CD4-positive, alpha-beta T cell treated with Interleukin-1 beta for 1 hour (primary cell): ENCODE measurements around the gene PPM1K.

ENCODE experiments used
- DNase-seq, 2 donors: peaks; one replicate each; pipeline ENCODE4 v3.0.0-alpha.2; 2020 to 2022

The PPM1K gene

DNA sequence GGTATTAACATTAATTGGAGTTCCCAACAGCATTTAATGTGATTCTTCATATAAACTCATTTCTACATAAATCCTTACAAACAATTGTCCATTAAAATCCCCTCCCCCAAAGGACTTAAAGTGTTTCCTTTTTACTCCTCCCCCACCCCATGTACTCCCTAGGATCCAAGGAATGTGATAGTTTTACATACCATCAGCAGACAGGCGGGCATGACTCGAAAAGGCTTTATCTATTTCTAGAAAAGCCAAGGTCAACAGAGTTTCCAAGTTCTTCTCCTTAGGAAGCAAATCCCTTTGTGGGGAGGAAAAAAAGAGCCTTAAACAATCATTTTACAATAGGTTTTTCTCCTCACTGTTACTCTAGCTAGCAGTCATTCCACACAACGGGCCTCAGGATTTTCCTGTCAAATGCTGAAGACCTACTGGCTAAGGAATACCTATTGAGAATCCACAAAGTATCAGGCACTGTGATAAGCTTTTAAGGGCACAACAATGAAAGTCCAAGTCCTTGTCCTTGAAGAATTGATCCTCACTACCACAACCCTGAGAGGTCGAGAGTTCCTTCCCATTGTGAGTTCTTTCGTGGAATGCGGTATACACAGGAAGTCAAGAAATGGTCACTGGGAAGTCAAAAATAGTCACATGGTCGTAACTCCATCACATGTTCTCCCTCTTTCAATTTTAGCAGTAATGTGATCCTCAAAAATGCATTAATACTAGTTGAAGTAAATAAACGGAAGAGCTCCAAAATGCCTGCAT lies 7.2 kb downstream of the PPM1K start:
- no peak for DNase-seq

DNA sequence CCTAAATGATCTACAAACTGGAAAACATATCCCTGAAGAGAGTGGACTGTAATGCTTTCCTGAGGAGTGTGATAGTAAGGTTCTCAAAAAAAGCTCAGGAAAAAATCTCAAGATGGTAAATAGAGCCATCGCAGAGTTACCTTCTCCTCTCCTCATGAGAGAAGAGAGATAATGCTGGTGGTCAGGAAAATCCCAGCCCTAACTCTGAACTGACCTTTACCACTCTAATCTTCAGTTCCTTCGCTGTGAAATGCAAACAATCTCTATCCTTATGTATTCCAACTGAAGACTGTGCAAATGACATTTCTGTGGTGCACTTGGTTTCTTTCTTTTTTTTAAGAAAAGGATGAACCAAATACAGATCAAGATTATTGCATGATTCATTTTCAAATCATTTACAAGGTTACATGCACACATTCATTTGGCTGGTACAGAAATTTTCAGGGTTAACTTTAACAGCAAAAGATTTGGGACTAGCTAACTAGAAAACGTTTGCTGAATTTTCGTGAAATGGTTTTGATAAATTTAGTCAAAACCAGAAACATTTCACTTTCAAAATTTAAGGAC lies 8.3 kb downstream of the PPM1K start:
- no peak for DNase-seq

DNA sequence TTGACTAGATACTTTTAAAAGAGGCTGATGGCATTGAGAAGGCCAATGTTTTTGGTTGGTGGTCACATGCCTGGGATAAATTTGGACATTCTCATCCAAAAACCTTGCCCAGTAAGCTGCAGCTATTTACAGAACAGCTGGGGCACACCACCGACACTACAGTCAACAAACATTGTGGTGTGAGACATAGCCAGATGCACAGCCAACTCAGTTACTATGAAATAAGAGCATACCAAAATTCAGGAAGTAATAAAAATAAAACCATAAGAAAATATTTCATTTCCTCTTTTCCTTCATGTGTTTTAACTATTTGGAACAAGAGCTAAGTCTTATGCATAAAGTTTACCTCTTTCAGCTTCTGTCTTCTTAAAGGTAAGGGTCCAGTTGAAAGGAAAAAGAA lies 8.8 kb downstream of the PPM1K start:
- peak in 1 of 2 donors; percentile 11 for DNase-seq

DNA sequence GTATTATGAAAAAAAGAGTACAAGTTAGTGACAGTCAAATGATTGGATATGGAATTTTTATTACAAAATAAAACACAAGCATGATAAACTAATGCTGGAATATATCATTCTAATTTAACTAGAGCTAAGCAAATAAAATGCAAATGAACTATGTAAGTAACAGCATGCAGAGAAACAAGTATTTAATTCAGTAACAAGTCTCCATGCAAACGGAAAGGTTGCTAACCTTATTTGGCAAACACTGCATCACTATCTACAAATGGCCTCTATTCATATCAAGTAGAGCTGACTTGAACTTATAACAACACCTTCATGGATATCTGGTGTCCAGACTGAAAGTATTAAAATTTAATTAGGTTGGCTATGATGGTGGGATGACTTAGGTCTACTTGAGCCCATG lies 15.4 kb downstream of the PPM1K start:
- no peak for DNase-seq

DNA sequence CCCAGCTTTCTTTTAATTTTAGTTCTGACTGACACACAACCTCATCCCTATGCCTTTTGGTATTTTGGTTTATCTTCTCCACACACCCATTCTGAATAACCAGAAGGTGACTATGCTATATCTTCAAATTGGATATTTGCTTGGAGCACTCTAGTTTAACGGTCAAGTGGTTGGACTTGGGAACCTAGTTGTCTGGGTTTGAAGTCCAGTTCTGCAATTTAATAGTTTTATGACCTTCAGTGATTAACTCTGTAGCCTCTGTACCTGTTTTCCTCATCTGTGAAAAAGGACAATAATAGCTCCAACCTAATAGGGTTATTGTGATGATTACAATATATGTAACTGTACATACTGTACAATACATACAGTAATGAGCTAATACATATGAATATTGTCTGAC lies 20.0 kb downstream of the PPM1K start:
- DNase-seq = no peak

DNA sequence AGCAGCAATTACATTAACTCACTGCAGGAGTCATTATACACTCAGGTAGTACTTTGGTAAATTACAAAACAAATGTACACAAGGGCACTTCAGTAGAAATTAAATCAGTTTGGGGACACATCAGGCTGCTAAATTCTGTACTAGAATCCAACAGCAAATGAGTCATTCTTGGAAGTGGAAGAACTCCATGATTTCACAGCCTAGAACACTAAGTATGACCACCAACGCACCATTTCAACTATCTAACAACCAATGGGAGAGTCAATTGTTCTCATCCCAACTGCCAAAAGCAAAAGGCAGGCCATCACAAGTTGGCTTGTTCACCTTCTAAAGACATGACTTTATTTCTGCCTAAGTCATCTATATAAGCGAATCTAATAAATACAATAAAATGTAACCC lies 26.6 kb downstream of the PPM1K start:
- DNase-seq = no peak

DNA sequence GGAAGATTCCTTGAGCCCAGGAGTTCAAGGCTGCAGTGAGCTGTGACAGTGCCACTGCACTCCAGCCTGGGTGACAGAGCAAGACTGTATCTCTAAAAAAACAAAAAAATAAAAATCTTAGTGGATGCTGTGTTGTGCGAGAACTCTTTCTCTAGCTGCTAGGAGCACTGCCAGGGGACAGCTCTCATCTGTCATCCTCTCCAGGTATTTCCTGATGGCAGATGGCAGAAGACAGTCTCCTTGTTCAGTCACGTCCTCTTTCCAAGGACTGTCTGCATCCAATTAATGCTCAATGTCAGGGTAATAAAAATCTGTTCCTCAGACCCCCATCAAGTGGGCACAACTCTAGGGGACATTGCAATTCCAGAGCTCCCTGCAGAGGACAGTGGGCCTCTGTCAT lies 29.2 kb downstream of the PPM1K start:
- DNase-seq = no peak

DNA sequence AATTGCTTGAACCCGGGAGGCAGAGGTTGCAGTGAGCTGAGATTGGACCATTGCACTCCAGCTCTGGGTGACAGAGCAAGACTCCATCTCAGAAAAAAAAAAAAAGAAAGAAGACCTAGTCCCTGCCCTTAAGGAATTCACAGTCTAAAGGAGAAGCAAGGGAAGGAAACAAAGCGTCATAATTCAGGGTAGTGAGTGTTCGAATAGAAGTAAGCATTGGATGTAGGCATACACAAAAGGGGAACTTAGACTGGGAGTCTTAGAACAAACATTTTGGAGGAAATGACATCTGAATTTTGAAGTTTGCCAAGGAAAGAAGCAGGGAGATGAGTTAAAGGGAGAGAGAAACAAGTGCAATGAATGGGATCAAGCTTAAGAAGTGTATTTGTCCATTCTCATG lies 32.4 kb downstream of the PPM1K start:
- no peak for DNase-seq

DNA sequence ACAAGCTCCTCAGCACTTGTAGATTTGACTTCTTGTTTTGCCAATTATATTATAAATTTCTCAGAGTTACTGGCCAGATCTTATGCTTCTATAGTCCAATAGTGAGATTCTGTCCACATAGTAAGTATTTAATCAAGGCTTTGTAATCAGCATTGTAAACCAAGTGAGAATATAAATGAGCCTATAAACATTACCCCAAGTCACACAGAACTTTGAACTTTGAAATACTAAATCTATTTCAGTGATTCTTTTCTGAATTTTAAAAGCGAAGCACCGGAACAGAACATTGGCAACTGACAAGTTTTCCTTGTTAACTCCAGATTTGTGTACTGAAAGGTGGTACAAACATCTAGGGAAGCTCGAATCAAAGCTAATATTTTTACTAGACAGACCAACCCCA lies 37.2 kb downstream of the PPM1K start:
- no peak for DNase-seq

DNA sequence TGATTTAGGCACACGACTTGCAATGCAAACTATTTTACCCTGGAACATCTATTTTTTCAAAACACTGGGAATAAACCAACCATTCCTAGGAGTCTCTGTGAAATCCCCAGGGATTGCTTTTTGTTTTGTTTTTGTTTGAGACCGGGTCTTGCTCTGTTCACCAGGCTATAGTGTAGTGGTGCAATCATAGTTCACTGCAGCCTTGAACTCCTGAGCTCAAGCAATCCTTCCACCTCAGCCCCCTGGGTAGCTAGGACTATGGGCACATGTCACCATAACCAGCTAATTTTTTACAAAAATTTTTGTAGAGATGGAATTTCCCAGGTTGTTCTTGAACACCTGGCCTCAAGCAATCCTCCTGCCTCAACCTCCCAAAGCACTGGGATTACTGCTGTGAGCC lies 37.8 kb downstream of the PPM1K start:
- DNase-seq = no peak

DNA sequence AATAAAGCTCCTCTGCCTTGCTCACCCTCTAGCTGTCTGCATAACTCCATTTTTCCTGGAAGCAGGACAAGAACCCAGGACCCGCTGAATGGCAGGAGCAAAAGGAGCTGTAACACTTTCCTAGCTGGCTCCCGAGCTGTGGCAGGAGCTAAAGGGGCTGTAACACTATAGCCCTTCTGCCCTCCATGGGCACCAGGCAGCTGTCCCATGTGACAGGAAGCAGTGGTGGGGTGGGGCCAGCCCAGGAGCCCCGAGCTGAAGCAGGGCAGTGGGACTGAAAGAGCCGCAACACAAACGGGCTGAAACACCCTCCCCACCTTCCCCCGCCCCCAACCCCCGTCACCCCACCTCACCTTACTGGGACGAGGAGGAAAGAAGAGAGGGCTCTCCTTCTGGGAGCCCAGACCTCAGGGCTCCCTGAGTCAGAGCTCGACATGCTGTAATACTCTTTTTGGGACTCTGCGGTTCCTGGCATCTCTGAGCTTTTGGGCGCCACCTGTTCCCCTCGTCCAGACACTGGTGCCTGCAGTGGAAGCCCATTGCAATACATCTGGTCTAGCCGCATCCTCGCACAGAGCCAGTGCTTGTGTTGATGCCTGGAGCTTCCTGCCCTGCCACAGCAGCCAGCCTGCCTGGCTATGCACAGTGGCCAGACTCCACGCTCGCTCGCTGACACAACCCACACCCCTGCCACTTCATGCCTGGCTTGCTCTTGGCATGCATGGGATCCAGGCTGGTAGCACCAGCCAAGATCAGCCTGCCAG lies 39.4 kb downstream of the PPM1K start:
- peak in 1 of 2 donors; percentile 22 for DNase-seq

DNA sequence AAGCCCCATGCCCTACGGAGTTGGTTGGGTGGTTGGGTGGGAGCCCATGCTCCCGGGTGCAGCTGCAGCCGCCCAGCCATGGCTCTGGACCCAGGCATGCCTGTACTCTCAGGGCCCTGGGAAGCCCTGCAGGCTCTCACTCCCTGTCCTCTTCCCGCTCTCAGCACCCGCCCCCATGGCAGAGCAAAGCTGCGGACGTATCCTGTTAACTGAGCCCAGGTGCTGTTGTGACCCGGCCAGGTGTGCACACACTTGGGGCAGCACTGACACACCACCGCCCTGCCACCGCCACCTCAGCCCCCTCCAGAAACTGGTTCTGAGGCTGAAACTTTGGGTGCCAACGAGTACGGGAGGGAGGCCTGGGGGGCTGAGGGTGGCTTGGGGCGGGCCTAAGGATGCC lies 40.3 kb downstream of the PPM1K start:
- DNase-seq = no peak

DNA sequence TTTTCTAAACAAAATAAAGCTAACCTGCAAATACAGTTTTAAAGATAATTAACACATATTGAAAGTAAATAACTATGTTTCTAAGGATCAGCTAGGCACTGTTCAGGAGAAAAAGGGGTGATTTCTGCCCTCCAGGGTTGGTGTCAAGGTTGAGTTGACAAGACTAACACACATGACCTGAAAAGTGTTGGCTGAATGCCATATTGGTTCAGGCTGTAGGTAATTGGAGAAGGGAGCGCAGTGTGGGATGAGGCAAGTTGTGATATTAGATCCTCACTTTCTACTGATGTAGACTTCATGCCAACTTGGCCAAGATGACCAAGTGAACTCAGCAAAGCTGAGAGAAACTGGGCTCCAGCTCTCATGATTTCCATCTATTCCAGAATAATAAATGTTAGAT lies 42.2 kb downstream of the PPM1K start:
- no peak for DNase-seq

DNA sequence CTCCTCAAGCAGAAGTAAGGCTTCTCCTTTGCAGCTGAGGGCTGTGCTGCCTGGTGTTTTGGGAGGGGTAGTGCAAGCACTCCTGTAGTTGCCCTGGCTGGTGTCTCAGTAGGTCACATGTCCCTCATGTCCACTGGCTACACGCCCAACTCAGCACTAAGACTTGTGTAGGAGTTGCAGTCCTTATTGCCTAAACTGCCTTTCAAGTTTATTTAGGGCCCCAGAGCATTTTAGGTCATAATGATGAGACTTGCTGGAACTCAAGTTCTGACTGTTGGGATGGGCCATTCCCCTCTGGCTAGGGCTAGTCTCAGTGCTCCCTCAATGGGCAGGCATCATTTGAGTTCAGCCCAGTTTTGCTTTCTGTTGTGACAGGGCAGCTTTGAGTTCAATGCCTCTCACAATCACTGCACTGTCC lies 44.1 kb downstream of the PPM1K start:
- DNase-seq = no peak

DNA sequence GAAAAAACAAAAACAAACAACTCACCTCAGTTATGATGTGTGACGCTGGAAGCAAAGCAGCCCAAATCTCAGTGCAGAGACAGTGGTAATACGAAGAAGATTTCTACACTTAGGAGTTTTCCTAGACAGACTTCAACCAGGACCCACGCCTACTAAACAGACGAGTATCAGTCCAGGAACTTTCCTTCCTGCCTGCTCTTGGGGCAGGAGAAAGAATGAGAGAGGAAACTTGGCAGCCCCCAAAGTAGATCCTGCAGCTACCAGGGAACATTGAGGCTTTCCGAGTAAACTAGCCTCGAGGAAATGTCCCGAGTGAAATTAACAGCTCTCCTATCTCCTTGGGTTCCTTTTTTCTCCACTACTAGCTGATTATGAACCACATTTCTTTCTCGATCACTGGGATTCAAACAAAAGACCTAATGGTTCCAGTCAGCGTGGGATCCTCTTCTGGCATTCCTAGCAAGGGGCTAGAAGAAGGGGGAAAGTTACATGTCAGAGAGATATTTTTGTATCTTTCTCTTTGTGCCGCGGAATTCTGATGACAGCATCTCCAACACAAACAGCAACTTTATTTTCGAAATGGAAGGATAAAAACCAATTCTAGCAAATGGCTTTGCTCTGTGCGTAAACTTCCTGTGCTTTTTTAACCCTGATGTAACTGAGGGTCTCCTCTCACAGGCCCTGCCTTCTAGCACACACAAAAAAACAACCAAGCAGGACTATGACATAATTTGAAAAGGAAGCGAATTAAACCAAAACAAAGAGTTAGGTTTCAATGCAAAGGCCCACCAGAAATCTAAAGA lies 53.2 kb downstream of the PPM1K start:
- DNase-seq = no peak

DNA sequence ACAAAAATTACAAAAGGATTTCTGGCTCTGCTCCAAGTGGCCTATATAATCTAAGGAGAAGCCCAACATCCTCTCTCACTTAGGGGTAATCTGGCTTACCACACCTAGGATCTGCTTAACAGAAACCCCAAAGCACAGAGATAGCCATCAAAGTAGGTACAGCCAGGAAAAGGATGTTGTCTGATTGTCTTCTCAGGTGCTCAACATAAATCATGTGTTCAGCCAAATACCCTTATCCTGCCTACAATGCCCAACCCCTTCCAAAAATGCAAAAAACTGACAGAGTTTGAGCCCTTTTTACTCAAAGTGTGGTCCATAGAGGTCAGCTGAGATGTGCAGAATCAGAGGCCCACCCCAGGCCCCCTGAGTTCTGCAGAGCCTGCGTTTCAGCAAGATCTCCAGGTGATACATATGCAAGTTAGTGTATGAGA lies 53.9 kb downstream of the PPM1K start:
- DNase-seq = no peak

DNA sequence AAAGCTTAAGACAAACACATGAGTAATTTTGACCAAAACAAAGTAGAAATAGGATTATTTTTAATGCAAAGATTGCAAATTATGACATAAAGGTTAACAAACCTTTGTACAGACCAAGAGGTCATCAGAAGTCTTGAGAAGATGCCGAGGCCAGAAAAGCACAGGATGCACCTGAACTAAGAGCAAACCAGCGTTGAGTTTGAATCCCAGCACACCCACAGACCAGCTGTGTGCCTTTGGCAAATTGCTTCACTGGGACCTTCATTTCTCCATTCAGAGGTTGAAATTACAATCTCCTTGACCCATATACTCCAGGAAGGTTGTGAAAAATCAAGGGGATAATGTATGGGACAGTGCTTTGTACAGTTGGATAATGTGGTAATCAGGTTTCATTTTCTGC lies 56.6 kb downstream of the PPM1K start:
- no peak for DNase-seq

DNA sequence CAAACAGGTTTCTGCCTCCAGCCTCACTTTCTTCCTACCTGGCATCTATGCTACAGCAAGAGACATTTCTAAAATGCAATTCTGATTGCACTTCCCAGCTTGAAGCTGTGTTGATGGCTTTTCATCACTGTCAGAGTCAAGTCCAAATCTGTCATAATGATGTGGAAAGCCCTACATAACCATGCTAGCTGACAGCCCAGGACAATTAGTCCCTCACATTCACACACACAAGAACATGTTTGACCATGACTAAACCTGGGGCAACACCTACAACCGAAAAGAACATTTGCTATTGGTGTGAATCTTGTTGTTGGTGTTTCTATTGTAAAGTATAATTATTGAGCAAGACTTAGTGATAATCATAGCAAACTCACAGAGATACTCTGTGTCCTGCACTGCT lies 58.2 kb downstream of the PPM1K start:
- no peak for DNase-seq

DNA sequence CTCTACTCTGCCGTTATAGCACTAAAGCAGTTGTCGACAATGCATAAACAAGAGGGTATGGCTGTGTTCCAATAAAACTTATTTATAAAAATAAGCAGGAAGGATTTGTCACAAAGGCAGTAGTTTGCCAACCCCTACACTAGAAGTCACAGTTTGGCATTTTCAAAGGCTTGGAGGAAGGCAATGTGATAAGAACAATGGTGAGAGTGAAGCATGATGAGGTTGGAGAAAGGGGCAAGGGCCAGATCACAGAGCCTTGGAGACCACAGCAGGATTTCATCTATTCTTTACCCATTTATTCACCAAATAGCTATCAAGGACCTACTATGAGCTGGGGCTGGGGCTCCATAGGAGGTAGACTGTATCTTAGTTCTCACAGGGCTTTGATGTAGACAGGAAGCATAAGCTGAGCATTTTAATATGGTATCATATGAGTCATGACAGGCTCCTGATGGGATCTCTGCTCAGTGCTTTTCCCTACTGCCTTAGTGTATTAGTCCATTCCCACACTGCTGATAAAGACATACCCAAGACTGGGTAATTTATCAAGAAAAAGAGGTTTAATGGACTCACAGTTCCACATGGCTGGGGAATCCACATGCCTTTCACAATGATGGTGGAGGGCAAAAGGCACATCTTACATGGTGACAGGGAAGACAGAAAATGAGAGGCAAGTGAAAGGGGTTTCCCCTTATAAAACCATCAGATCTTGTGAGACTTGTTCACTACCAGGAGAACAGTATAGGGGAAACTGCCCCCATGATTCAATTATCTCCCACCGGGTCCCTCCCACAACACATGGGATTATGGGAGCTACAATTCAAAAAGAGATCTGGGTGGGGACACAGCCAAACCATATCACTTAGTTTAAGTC lies 58.9 kb downstream of the PPM1K start:
- no peak for DNase-seq

DNA sequence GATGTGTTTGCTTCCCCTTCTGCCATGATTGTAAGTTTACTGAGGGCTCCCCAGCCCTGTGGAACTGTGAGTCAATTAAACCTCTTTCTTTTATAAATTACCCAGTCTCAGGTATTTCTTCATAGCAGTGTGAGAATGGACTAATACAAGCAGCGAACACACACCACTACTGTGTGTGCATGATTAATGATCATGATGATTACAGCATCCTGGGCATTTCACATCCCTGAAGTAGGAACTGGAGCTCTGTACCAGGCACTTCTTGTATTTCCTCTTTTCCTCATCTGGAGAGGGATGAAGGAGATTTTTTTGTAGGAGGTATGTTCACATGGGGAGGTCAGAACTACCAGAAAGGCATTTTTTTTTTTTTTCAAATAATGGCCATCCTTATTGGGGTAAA lies 60.8 kb downstream of the PPM1K start:
- no peak for DNase-seq

DNA sequence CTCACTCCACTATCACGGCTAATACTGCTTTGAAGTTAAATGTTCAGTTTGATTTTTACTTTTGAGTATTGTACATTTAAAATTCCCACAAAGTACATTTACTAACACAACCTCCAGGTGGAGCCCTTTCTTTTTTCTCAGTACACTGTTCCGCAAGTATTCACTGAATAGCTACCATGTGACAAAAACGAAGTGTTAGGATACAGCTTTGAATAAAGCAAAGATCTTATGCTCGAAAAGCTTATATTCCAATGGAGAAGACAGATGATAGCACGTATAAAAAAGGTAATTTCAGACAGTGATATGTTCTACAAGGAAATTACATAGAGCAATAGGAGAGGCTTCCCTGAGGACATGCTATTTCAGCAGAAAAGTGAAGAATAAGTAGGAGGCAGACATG lies 65.3 kb downstream of the PPM1K start:
- DNase-seq = peak in 1 of 2 donors; percentile 62

DNA sequence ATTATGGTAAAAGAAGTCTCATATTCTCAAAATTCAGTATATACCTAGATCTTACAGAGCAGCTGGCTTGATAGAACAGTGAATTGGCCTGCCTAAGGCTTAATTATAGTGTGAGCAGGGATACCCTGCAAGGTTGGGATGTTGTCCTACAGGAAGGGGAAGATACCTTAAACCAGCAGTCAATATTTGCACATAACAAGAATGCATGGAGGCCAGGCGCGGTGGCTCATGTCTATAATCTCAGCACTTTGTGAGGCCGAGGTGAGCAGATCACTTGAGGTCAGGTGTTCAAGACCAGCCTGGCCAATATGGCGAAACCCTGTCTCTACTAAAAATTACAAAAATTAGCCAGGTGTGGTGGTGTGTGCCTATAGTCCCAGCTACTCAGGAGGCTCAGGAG lies 67.2 kb downstream of the PPM1K start:
- no peak for DNase-seq
